GM21723 (cell line): Measurements from ENCODE around the gene CHD6.

ENCODE experiments used
- ATAC-seq: cut with Tn5 transposase; IDR thresholded peaks from one replicate; pipeline ENCODE4 v1.9.1; 2021; ENCODE audit warnings: mild to moderate bottlenecking, moderate library complexity; ENCODE audit not compliant: unreplicated experiment

CHD6 gene

DNA sequence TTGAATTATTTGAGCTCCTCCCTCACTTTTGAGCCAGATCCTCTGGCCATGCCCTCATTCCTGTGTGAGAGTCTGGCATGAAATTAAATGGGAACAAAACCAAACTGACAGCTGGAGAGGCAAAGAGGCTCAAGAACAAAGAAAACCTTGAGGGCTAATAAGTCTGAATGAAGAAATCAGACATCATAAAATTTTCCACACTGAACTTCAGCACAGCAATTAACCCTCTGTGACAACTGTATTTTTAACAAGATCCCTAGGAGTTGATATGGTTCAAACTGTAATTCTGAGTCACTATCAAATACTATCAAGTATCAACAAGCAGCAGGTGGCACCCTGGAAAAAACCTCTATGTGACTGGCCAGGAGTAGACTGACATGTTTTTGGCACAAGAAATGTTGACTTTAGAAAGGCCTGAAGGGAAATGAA is 142.2 kb downstream of the CHD6 start:
- ATAC-seq = no peak

GRCh38 chr20:41475503-41475902 is 142.7 kb downstream of the CHD6 start:
- ATAC-seq = no peak

GRCh38 chr20:41470362-41471095 is 147.6 kb downstream of the CHD6 start:
- no peak for ATAC-seq

DNA sequence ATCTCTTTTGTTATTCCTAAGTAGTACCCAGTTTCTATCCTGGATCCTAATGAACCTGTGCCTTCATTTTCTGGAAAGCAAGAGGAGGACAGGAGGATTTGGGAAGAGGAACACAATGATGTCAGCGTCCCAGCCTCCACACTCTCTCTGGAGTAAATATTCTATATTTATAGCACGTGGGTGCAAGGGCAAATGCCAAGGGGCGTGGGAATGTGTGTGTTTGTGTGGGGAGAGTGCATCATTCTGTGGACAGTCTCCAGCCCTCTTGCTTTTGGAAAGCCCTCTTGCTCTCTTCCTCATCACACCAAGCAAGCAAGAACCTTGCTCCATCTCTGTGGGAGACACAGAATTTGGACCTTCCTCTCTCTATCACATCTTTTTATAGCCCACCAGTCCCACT is 148.3 kb downstream of the CHD6 start:
- no peak for ATAC-seq

DNA sequence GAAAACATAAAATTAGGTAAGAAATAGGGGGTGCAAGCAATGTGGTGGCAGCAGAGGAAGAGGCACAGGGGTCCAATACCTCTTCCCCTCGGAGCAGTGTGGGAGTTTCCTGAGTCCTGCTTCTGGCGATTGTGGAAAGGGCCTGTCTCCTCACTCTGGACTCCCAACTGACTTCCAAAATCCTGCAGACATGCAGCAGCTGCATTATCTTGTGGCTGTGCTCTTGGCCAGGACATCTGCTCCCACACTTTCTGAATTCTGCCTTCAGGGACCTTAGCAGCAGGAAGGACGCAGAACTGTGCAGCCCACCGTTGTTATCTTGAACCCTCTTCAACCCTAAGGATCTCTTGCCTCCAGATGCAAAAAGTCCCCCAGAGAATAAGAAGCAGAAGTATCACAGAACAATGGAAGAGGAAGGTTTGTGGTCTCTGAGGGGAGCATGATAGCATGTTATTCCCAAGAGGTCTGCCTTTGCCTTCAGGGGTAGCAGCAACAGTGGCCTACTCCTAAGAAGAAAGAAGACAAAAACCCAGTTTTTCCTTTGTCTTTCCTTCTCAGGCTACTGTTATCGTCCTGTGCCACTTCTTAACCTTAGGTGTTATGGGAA is 149.1 kb downstream of the CHD6 start:
- ATAC-seq = no peak

GRCh38 chr20:41467690-41468089 is 150.5 kb downstream of the CHD6 start:
- ATAC-seq = no peak

- no peak for ATAC-seq
Measured at GRCh38 chr20:41467220-41467619, 151.0 kb downstream of the CHD6 start.

- no peak for ATAC-seq
Measured at GRCh38 chr20:41463567-41463966, 154.6 kb downstream of the CHD6 start.

- ATAC-seq = peak; percentile 79
Measured at GRCh38 chr20:41462372-41463161, 155.6 kb downstream of the CHD6 start.

- no peak for ATAC-seq
Measured at GRCh38 chr20:41458761-41459160, 159.4 kb downstream of the CHD6 start.

GRCh38 chr20:41457173-41457857 is 160.9 kb downstream of the CHD6 start:
- no peak for ATAC-seq

GRCh38 chr20:41456351-41456750 is 161.8 kb downstream of the CHD6 start:
- no peak for ATAC-seq

DNA sequence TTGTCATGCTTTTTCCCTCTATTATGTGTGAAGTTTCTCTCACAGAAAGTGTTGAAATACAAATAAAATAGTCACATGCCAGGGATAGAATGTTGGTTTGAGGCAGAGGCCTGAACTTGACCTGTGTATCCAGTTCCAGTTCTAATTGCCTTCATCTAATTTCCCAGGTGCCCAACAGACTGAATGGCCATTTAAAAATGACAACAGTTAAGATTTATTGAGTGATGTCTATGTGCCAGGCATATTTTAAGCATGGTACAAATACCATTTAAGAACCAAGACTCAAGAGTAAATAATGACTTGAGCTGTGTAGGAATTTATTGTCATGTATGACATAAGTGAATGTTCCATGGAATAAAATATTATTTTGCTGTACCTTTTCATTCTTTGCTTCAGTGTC is 163.9 kb downstream of the CHD6 start:
- no peak for ATAC-seq

DNA sequence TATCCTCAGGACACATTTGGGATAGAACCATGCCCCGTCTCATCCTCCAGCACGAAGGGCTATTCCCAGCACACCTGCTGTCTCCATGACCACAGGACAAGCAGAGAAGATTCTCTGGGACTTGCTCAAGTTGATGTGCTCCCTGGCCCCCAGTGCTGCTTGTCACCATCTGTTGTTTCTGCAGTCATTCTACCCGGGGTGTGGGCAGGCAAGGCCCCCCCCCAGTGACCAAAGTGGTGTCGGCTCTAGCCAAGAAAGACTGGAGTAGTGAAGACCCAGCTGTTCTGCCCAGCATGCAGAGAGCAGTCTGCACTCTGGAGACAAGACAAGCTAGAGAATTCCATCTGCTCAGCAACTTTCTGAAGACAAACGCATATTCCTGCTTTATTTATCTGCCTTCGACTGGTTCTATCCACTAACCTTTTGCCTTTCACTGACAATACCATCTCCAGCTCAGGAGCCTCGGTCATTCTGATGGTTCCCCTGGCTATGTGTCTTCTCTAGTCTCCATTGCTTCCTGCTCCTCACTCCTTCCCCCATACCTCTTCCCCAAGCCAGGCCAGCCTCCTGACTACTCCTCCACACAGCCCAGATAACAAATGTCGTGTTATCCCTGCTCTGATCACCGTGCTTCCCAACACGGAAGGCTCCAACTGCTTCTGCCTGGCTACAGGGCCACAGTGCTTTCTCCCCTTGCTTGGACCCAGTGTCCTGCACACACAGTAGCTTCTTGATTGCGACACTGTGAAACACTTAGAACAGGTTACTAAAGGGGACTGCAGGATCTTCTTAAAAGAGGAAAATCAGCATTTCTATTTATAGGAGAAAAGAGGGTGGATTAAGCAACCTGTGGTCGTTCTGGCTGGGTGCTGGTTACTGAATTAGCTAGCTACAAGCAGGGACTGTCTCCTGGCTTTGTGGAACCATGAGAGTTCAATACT is 164.9 kb downstream of the CHD6 start:
- no peak for ATAC-seq

DNA sequence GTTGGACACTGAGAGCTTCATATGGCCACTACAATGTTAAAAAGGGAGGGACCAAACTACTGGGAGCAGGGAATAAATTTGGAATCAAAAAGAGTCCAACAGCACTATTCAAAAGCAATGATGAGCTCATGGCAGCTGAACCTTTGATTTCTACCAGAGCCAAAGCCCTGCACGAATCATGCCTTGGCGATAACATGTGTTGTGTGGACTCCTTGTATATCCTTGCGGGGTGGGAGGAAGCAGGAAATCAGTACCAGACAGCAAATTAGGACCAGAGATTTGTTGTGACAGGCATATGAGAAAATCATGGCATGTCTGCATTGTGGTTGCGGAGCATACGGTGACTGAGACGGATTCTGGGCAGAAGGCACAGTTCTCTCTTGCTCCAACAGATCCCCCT is 166.0 kb downstream of the CHD6 start:
- ATAC-seq = no peak

- no peak for ATAC-seq
Measured at GRCh38 chr20:41447006-41447405, 171.2 kb downstream of the CHD6 start.

- no peak for ATAC-seq
Measured at GRCh38 chr20:41446456-41446855, 171.7 kb downstream of the CHD6 start.

DNA sequence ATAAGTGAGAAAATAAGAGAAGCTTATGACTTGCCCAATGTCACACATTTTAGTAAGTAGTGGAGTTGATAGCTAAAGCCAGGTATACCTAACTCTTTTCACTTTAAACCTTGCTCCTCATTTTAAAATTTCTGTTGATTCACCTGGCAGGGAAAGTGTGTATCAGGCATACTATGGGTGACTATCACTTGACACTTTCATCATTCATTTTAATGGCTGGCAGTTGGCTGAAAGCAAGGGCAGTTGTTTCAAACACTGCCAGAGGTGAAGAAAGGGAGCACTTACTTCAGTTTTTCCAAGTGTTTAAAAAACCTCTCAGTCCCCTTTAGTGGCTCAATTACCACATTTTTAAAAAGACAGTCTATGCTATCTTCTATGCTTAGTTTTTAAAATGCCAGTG is 173.4 kb downstream of the CHD6 start:
- no peak for ATAC-seq

DNA sequence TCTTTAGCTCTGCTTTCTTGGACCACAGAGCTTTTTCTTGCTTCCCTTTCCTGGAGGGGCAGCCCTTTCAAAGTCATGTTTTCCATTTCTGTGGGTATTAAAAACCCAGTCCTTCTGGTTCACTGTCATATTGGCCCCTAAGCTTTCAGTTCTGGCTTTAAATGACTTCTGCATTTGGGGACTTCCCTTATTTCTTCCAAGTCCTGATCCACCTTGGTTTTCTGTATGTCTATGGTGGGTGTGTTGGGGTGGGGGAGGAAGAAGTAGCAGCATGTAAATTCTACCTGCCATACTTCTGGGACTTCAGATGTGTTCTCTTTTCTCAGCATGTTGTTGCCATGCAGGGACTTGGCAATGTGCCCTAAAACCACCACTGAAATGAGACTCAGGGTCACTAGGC is 174.5 kb downstream of the CHD6 start:
- no peak for ATAC-seq

GRCh38 chr20:41440882-41441281 is 177.3 kb downstream of the CHD6 start:
- ATAC-seq = no peak
